ENCODE data around the gene DGKI.

The DGKI gene

GRCh38 chr7:137519181-137519691, 327.5 kb downstream of the DGKI start:
- no peak for DNase-seq

GRCh38 chr7:137513091-137513490, 333.7 kb downstream of the DGKI start:
- DNase-seq, result no peak

GRCh38 chr7:137507096-137507495, 339.7 kb downstream of the DGKI start:
- DNase-seq, result no peak

GRCh38 chr7:137506031-137506430, 340.7 kb downstream of the DGKI start:
- DNase-seq, result no peak

GRCh38 chr7:137501562-137501961, 345.2 kb downstream of the DGKI start:
- no peak for DNase-seq

- no peak for DNase-seq
Measured at GRCh38 chr7:137492889-137493288, 353.9 kb downstream of the DGKI start.

GRCh38 chr7:137489880-137490279, 356.9 kb downstream of the DGKI start:
- no peak for DNase-seq

- DNase-seq, result no peak
Measured at GRCh38 chr7:137488038-137488437, 358.7 kb downstream of the DGKI start.

GRCh38 chr7:137485818-137486217, 361.0 kb downstream of the DGKI start:
- DNase-seq, result no peak

- no peak for DNase-seq
Measured at GRCh38 chr7:137484326-137484725, 362.4 kb downstream of the DGKI start.

- DNase-seq, result no peak
Measured at GRCh38 chr7:137482466-137482865, 364.3 kb downstream of the DGKI start.

- DNase-seq, result no peak
Measured at GRCh38 chr7:137480824-137481365, 365.9 kb downstream of the DGKI start.

- DNase-seq, result no peak
Measured at GRCh38 chr7:137480401-137480800, 366.4 kb downstream of the DGKI start.

- no peak for DNase-seq
Measured at GRCh38 chr7:137476937-137477336, 369.8 kb downstream of the DGKI start.

- no peak for DNase-seq
Measured at GRCh38 chr7:137475966-137476365, 370.8 kb downstream of the DGKI start.

- DNase-seq, result no peak
Measured at GRCh38 chr7:137474540-137475026, 372.2 kb downstream of the DGKI start.

- DNase-seq, result no peak
Measured at GRCh38 chr7:137471128-137471527, 375.6 kb downstream of the DGKI start.

GRCh38 chr7:137469858-137470257, 376.9 kb downstream of the DGKI start:
- DNase-seq, result no peak

- DNase-seq, result no peak
Measured at GRCh38 chr7:137469191-137469811, 377.5 kb downstream of the DGKI start.

GRCh38 chr7:137462847-137463246, 383.9 kb downstream of the DGKI start:
- DNase-seq, result no peak

GRCh38 chr7:137462074-137462715, 384.6 kb downstream of the DGKI start:
- no peak for DNase-seq

GRCh38 chr7:137458399-137458798, 388.4 kb downstream of the DGKI start:
- no peak for DNase-seq

GRCh38 chr7:137454767-137455166, 392.0 kb downstream of the DGKI start:
- DNase-seq, result no peak

- no peak for DNase-seq
Measured at GRCh38 chr7:137454246-137454724, 392.5 kb downstream of the DGKI start.
